ENCODE results near the gene QSOX2. TPM values are rescaled to one million over a fixed set of nuclear protein-coding genes. Genes with fewer than 3 reads are reported as not detected.

QSOX2 gene
- total RNA-seq, 1 experiment from 2014 or later: 48.0 TPM

- Histone ChIP-seq H3K36me3 (peaks cover 31% of the 10 kb centered on the region), H3K9me3 (replicated peaks) (no peaks in the 10 kb centered on the region), H3K4me1 (peaks cover 27% of the 10 kb centered on the region), H3K27me3 (no peaks in the 10 kb centered on the region), H3K4me3 (no peak overlapping the region), H3K27ac (no peak overlapping the region)
- no peak for DNase-seq
These were observed 23.3 kb downstream of the QSOX2 start for GRCh38 chr9:136222166-136222905.

GRCh38 chr9:136220017-136220729, 25.4 kb downstream of the QSOX2 start:
- peak; percentile 60 to 62 for DNase-seq
- Histone ChIP-seq H3K27ac (peak overlapping the region; percentile 27), H3K9me3 (replicated peaks) (no peaks in the 10 kb centered on the region)

GRCh38 chr9:136219276-136219675, 26.3 kb downstream of the QSOX2 start:
- peak; percentile 49 to 66 for DNase-seq
- H3K36me3 ChIP-seq: peaks cover 43% of the 10 kb centered on the region
- H3K4me1 ChIP-seq: peaks cover 27% of the 10 kb centered on the region
- no peaks in the 10 kb centered on the region; the same call in 1 of the 2 replicates for H3K9me3 ChIP-seq (replicated peaks)
- H3K4me3 ChIP-seq: no peak overlapping the region
- no peaks in the 10 kb centered on the region for H3K27me3 ChIP-seq
- peak overlapping the region; percentile 10; the same call in 1 of the 2 replicates for H3K27ac ChIP-seq

More at GRCh38 chr9:136220017-136220729, 25.4 kb downstream of the QSOX2 start:
- H3K4me1 ChIP-seq: peaks cover 27% of the 10 kb centered on the region
- H3K4me3 ChIP-seq: no peak overlapping the region
- H3K27me3 ChIP-seq: no peaks in the 10 kb centered on the region
- H3K36me3 ChIP-seq: peaks cover 38% of the 10 kb centered on the region

- peaks cover 27% of the 10 kb centered on the region for H3K4me1 ChIP-seq
- no peaks in the 10 kb centered on the region for H3K27me3 ChIP-seq
- DNase-seq: peak in 1 of 2 experiments; percentile 19
- peak overlapping the region; percentile 10; the same call in 1 of the 2 replicates for H3K27ac ChIP-seq
- H3K36me3 ChIP-seq: peaks cover 49% of the 10 kb centered on the region
- no peak overlapping the region for H3K4me3 ChIP-seq
- no peaks in the 10 kb centered on the region; the same call in 1 of the 2 replicates for H3K9me3 ChIP-seq (replicated peaks)
These were observed 26.9 kb downstream of the QSOX2 start for GRCh38 chr9:136218673-136219072.

- no peak overlapping the region for H3K4me3 ChIP-seq
- peaks cover 27% of the 10 kb centered on the region for H3K4me1 ChIP-seq
- H3K27me3 ChIP-seq: no peaks in the 10 kb centered on the region
- peaks cover 49% of the 10 kb centered on the region for H3K36me3 ChIP-seq
- no peak overlapping the region for H3K27ac ChIP-seq
- H3K9me3 ChIP-seq (replicated peaks): no peaks in the 10 kb centered on the region; the same call in 1 of the 2 replicates
- no peak for DNase-seq
These were observed 27.3 kb downstream of the QSOX2 start for GRCh38 chr9:136218271-136218670.

GRCh38 chr9:136216541-136217244, 28.9 kb downstream of the QSOX2 start:
- DNase-seq: no peak
- no peak overlapping the region for H3K4me3 ChIP-seq
- peaks cover 28% of the 10 kb centered on the region for H3K4me1 ChIP-seq
- H3K9me3 ChIP-seq (replicated peaks): no peaks in the 10 kb centered on the region; the same call in 1 of the 2 replicates
- H3K36me3 ChIP-seq: peaks cover 49% of the 10 kb centered on the region
- no peaks in the 10 kb centered on the region for H3K27me3 ChIP-seq
- H3K27ac ChIP-seq: no peak overlapping the region

- Histone ChIP-seq H3K36me3 (peaks cover 68% of the 10 kb centered on the region), H3K4me3 (no peak overlapping the region), H3K9me3 (replicated peaks) (no peaks in the 10 kb centered on the region; the same call in 1 of the 2 replicates), H3K27ac (no peak overlapping the region), H3K27me3 (no peaks in the 10 kb centered on the region), H3K4me1 (peaks cover 11% of the 10 kb centered on the region)
- DNase-seq: no peak
These were observed 31.9 kb downstream of the QSOX2 start for GRCh38 chr9:136213733-136214132.

- H3K27me3 ChIP-seq: no peaks in the 10 kb centered on the region
- H3K4me1 ChIP-seq: peaks cover 10% of the 10 kb centered on the region
- H3K36me3 ChIP-seq: peaks cover 61% of the 10 kb centered on the region
- no peak for DNase-seq
- no peaks in the 10 kb centered on the region; the same call in 1 of the 2 replicates for H3K9me3 ChIP-seq (replicated peaks)
- no peak overlapping the region for H3K27ac ChIP-seq
- no peak overlapping the region for H3K4me3 ChIP-seq
These were observed 33.2 kb downstream of the QSOX2 start for GRCh38 chr9:136212345-136212950.

- DNase-seq: peak; percentile 45 to 62
- H3K4me3 ChIP-seq: no peak overlapping the region
- peaks cover 61% of the 10 kb centered on the region for H3K36me3 ChIP-seq
- H3K27ac ChIP-seq: no peak overlapping the region
- no peaks in the 10 kb centered on the region; the same call in 1 of the 2 replicates for H3K9me3 ChIP-seq (replicated peaks)
- peaks cover 15% of the 10 kb centered on the region for H3K4me1 ChIP-seq
- H3K27me3 ChIP-seq: no peaks in the 10 kb centered on the region
These were observed 33.9 kb downstream of the QSOX2 start for GRCh38 chr9:136211441-136212344.

- Histone ChIP-seq H3K4me3 (no peak overlapping the region), H3K36me3 (peaks cover 57% of the 10 kb centered on the region), H3K4me1 (peaks cover 22% of the 10 kb centered on the region), H3K27me3 (no peaks in the 10 kb centered on the region), H3K27ac (no peak overlapping the region), H3K9me3 (replicated peaks) (no peaks in the 10 kb centered on the region; the same call in 1 of the 2 replicates)
- DNase-seq: no peak
These were observed 34.6 kb downstream of the QSOX2 start for GRCh38 chr9:136211006-136211405.

- Histone ChIP-seq H3K27me3 (no peaks in the 10 kb centered on the region), H3K36me3 (peaks cover 50% of the 10 kb centered on the region), H3K9me3 (replicated peaks) (no peaks in the 10 kb centered on the region; the same call in 1 of the 2 replicates), H3K4me1 (peaks cover 30% of the 10 kb centered on the region), H3K27ac (no peak overlapping the region), H3K4me3 (no peak overlapping the region)
- no peak for DNase-seq
These were observed 35.3 kb downstream of the QSOX2 start for GRCh38 chr9:136210276-136210675.

- Histone ChIP-seq H3K4me3 (no peak overlapping the region), H3K36me3 (peaks cover 45% of the 10 kb centered on the region), H3K27ac (no peak overlapping the region), H3K27me3 (no peaks in the 10 kb centered on the region), H3K4me1 (peaks cover 30% of the 10 kb centered on the region), H3K9me3 (replicated peaks) (no peaks in the 10 kb centered on the region; the same call in 1 of the 2 replicates)
- no peak for DNase-seq
These were observed 35.8 kb downstream of the QSOX2 start for GRCh38 chr9:136209786-136210185.

GRCh38 chr9:136209232-136209631, 36.4 kb downstream of the QSOX2 start:
- no peaks in the 10 kb centered on the region; the same call in 1 of the 2 replicates for H3K9me3 ChIP-seq (replicated peaks)
- H3K36me3 ChIP-seq: peaks cover 39% of the 10 kb centered on the region
- no peak overlapping the region for H3K4me3 ChIP-seq
- H3K27ac ChIP-seq: no peak overlapping the region
- no peak for DNase-seq
- H3K27me3 ChIP-seq: no peaks in the 10 kb centered on the region
- peaks cover 30% of the 10 kb centered on the region for H3K4me1 ChIP-seq
